ENCODE data around the gene TXNL4A.

GRCh38 chr18:79960921-79961526 is 27.3 kb downstream of the TXNL4A start:
- TF ChIP-seq TAF1 (IDR thresholded peaks at IDR 0.05; ENCODE audit: low read depth) (no peak), CEBPB (IDR thresholded peaks at IDR 0.05) (no peak), EGR1 (IDR thresholded peaks at IDR 0.05) (no peak), CREB1 (IDR thresholded peaks at IDR 0.05; ENCODE audit: low read depth) (no peak), RAD21 (IDR thresholded peaks at IDR 0.05; ENCODE audit: low read depth) (no peak), EP300 (IDR thresholded peaks at IDR 0.05; ENCODE audit: borderline replicate concordance) (no peak), FOXM1 (IDR thresholded peaks at IDR 0.05; ENCODE audit: borderline replicate concordance, low read depth) (no peak)

Measured in Ishikawa (cell line).